Stomach (tissue), 4 donors: ENCODE results near the gene ARSI.

Experiments used
- CTCF ChIP-seq, 7 experiments: fragments of 450-650 bp in 4 of 7; fragments of 200-600 bp in 3 of 7; sonication (generic) in 3 of 7; IDR thresholded peaks; one replicate each; pipeline ENCODE4 v1.5.1; 2016 to 2019; ENCODE audit warnings: antibody characterized with exemption in 7 of 7, control low read depth in 2 of 7, mild to moderate bottlenecking in 1 of 7
- POLR2A ChIP-seq, 4 donors: fragments of 450-650 bp; IDR thresholded peaks; one replicate each; pipeline ENCODE4 v1.6.1; 2016; ENCODE audit warnings: antibody characterized with exemption in 4 of 4, control low read depth in 2 of 4, mild to moderate bottlenecking in 1 of 4, moderate library complexity in 1 of 4

- TF ChIP-seq CTCF (IDR thresholded peaks at IDR 0.05), result no peak
- no peak for TF ChIP-seq POLR2A (IDR thresholded peaks at IDR 0.05)
Observed at GRCh38 chr5:150284311-150284710, 18.4 kb downstream of the ARSI start.
